Measurements from ENCODE around the gene ICE2.

DNA sequence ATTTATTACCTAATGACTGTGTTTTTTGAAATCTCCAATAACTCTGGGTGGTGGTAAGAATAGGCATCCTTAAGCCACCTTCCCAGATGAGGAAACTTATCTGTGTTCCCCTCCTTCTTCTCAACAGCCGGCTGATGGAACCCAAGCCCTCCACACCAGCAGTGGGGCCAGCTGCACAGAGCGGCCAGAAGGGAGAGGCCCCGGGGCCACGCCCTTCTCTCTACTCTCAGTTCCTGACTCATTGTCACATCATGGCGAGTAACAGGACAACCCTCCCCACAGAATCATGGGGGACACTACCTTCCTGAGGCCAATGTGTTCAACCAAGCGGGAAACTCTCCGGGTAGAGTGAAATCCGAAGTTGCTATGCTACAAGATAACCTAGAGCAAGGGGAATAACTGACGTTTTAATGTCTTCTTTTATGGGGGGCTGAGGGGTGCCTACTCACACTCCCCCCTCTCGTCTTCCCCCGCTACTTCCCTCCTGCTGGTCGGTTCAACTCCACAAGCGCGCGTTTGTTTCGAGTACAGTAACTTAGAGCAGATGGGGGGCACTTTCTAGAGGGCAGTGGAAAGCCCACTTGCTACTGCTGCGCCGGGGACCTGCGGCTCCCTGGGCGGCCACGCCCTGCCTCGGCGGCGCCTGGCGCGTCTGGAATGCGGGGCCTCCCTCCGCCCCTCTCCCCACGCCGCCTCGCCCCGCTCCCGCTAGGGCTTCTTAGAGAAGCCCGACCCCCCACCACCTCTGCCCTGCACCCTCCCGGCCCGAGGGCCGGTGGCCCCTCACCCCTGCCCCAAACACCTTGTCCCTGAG lies 81.8 kb downstream of the ICE2 start:
- TF ChIP-seq, protein P1, sequence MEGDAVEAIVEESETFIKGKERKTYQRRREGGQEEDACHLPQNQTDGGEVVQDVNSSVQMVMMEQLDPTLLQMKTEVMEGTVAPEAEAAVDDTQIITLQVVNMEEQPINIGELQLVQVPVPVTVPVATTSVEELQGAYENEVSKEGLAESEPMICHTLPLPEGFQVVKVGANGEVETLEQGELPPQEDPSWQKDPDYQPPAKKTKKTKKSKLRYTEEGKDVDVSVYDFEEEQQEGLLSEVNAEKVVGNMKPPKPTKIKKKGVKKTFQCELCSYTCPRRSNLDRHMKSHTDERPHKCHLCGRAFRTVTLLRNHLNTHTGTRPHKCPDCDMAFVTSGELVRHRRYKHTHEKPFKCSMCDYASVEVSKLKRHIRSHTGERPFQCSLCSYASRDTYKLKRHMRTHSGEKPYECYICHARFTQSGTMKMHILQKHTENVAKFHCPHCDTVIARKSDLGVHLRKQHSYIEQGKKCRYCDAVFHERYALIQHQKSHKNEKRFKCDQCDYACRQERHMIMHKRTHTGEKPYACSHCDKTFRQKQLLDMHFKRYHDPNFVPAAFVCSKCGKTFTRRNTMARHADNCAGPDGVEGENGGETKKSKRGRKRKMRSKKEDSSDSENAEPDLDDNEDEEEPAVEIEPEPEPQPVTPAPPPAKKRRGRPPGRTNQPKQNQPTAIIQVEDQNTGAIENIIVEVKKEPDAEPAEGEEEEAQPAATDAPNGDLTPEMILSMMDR (IDR thresholded peaks at IDR 0.05; ENCODE audit: low read depth, low read length, missing input control) = no peak
- TF ChIP-seq TAF1 (conservative IDR thresholded peaks at IDR 0.05) (no peak), EGR1 (IDR thresholded peaks at IDR 0.05; ENCODE audit: low read depth in 2 of 2) (no peak), YY1 (IDR thresholded peaks at IDR 0.05) (no peak), GABPA (IDR thresholded peaks at IDR 0.05 in 1 of 2, conservative IDR thresholded peaks at IDR 0.05 in 1 of 2) (no peak)

All from liver (tissue), 3 donors.